ENCODE results near the gene ENOPH1.
"Not testable (repeated sequence)": the region's sequence is repeated elsewhere in the genome, so short reads cannot be mapped to it uniquely, and the experiment has no call there.

The ENOPH1 gene
- 40.9 reads per million, percentile 64 among the genes with 10 or more reads in this experiment for total RNA-seq

DNA sequence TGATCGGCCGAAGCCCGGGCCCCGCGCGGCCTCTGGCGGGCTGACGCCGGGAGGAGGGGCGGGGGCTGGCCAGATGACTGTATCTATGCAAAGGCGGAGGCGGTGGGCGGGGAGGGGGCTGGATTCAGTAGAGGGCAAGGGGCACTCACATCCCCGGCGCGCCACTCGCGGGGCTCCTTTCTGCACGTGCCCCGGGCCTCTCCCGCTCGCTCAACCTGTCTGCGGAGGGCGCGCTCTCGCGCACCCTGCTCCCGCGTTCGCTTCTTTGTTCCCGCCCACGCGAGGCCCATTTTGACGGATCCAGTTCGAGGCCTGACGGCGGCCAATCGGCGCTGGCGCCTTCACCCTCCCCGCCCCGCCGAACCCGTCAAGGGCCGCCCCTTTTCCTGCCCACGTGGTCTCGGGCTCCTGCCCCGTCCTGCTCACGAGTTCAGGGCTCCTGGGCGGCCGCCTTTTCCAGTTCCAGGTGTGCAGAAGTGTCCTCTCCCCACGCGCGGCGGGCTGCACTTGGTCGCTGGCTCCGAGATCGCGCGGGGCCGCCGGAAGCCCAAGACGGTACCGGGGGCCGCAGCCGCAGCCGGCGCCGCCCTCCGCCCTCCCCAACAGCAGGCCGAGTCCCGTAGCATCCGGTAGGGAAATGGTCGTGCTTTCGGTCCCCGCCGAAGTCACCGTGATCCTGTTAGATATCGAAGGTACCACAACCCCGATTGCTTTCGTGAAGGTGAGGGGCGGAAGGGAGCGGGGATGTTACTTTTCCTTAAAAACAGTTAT lies at the start of gene ENOPH1, which contains the start of gene HNRNPDL:
ENOPH1 (plus strand) TSS at position 398 of the 771 bp plus-strand sequence; CDS start at position 638, 240 bp downstream.
HNRNPDL (minus strand) TSS at position 270 of the 771 bp plus-strand sequence. CDS start 772 bp downstream, outside the sequence.
- peak; percentile 96 for DNase-seq

DNA sequence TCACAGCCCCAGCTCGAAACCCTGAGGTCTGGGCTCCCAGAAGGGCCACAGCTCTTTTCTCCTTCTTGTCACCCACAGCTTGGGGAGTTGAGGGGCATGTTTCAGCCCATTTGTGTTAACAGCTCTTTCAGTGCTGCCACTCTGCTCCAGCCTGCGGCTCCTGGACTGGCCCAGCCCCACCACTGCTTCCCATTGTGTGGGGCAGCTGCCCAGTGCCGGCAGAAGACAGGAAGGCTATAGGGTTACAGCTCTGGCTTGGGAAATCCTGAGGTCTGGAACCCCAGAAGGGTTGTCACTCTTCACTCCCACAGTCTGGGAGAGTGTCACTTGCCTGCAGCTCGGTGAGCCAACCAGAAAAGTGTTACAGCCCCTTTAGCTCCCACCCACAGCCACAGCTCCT lies 49.6 kb upstream of the ENOPH1 start:
- no peak for DNase-seq

- no peak for DNase-seq
Observed at GRCh38 chr4:82381235-82381634, 49.2 kb upstream of the ENOPH1 start.

DNA sequence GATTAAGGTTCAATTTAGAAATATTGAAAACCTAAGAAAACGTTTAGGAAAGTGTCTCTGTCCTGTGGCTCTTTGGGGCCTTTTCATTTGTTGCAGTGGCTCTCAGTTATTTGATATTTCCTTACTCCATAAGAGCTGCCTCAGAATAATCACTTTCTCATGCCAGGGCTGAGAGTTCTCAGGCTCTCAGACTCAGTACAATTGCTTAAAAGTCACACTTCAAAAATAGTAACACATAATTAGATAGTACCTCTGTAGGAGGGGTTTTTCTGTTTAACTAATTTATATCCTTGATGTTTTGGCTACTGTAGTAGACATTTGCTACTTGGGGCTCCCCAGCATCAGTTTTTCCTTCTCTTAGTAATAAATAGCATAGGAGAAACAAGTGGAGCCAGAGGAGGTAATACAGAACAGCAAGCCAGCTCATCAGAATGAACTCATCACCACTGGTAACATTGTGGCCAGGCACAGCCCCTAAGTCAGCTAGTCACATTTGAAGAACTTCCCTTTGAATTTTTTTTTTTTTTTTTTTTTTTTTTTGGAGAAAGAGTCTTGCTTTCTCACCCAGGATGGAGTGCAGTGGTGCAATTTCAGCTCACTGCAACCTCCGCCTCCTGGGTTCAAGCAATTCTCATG lies 48.6 kb upstream of the ENOPH1 start:
- no peak for DNase-seq

DNA sequence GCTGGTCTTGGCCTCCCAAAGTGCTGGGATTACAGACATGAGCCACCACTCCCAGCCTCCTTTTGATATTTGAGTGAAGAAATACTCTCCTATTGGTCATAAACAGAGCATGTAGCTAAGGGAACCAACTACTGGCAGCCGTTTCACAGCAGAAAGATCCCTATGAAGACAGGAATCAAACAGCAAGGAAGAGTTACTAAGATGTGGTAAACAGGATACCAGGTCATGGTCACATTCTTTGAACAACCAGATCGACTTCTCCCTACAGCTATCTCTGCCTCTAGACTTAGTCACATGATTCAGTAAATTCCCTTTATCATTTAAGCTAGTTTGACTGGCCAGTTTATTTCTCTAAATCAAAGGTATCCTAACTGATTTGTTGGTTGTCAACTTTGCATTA lies 47.6 kb upstream of the ENOPH1 start:
- no peak for DNase-seq

GRCh38 chr4:82386312-82386711 lies 44.1 kb upstream of the ENOPH1 start:
- not testable (repeated sequence) for DNase-seq

GRCh38 chr4:82388405-82388804 lies 42.0 kb upstream of the ENOPH1 start:
- no peak for DNase-seq

- DNase-seq: not testable (repeated sequence)
Observed at GRCh38 chr4:82390061-82390460, 40.3 kb upstream of the ENOPH1 start.

- no peak for DNase-seq
Observed at GRCh38 chr4:82394896-82395295, 35.5 kb upstream of the ENOPH1 start.

DNA sequence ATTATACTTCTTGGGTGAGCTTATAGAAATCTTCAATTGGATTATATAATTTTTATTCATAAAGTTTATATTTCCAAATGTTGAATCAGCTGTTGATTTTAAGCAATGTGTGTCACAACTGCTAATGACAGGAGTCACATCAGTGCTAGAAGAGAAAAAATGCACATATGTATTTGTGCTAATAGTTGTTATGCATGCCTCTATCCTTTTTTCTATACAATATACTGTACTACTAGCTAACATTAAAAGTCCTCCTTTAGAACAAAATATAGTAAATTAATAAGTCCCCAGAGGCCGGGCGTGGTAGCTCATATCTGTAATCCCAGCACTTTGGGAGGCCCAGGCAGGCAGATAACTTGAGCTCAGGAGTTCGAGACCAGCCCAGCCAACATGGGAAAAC lies 32.9 kb upstream of the ENOPH1 start:
- DNase-seq: no peak

DNA sequence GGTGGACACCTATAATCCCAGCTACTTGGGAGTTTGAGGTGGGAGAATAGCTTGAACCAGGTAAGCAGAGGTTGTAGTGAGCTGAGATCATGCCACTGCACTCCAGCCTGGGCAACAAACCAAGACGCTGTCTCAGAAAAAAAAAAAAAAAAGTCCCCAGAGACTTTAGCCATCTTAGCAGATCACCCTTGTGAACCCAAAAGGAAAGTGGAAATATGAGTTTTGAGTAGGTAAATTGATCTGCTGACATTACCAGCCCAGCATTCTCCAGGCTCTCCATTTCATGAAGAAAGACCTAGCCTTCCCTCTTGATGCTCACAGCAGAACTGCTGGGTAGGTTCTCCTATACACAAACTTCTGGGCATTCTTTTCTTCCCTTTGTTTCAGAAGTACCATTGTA lies 32.1 kb upstream of the ENOPH1 start:
- no peak for DNase-seq

DNA sequence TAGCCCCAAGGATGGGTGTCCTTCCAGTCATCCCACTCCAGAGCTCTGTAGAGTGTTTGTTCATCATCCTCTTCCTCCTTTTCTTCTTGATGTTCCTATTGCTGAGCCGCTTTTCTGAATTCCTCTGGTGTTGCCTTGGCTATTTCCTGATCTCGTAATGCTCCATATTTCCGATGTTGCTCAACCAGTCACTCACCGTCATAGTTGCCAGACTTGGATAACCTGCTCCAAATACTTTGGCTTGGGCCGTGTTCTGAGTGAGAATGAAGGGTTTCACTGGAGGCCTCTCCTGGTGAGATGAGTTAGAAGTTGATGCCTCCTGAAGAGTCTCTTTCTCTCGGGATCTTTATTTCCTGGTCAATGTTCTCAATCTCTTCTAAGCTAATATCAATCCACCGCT lies 28.8 kb upstream of the ENOPH1 start:
- DNase-seq: no peak

DNA sequence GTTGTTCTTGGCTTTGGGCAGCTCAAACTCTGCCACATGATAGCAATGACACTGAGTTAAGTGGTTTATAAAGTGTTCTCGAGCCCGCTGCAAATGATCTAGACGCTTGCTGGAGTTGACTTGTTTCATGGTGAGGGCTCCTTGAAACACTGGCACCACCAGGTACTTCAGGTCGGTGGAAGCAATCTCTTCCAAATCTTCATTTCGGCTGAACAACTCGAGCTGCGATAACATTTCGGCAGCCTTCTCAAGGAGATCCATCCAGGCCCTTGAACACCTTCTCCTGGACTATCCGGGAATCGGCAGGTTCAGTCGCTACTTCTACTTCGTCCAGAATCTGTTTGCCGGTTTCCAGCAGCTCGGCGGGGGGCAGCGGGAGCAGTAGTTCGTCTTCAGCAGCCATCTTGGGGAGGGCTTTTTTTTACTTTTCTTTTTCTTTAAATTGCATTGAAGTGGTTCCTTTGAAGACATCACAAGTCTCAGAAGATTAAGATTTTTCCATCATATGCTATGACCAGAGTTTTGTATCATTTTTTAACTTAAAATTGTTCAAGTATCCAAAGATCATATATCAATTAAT lies 28.1 kb upstream of the ENOPH1 start:
- no peak for DNase-seq

DNA sequence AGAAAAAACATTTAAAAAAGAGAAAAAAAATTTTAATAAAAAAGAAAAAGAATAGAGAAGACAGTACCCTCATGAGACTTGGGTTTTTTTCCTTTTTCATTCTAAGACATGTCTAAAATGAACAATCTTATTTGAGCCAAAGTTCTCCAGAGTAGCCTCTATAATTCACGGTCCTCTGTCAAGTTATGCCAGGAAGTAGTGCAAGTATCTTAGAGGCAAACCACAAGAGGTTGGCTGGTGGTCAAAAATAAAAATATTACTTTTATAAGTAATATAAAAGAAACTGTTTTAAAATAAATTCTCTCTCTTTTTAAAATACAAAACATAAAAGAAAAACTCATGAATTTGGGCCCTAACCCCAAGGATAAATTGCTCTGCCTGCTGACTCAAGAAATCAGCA lies 26.7 kb upstream of the ENOPH1 start:
- no peak for DNase-seq

- DNase-seq: not testable (repeated sequence)
Observed at GRCh38 chr4:82415061-82415460, 15.3 kb upstream of the ENOPH1 start.

DNA sequence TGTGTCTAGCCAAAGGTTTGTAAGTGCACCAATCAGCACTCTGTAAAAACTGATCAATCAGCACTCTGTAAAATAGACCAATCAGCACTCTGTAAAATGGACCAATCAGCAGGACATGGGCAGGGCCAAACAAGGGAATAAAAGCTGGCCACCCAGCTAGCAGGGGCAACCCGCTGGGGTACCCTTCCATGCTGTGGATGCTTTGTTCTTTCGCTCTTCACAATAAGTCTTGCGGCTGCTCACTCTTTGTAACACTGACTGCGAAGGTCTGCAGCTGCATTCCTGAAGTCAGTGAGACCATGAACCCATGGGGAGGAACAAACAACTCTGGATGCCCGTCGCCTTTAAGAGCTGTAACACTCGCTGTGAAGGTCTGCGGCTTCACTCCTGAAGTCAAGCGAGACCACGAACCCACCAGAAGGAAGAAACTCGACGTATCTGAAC lies 14.4 kb upstream of the ENOPH1 start:
- DNase-seq: no peak

DNA sequence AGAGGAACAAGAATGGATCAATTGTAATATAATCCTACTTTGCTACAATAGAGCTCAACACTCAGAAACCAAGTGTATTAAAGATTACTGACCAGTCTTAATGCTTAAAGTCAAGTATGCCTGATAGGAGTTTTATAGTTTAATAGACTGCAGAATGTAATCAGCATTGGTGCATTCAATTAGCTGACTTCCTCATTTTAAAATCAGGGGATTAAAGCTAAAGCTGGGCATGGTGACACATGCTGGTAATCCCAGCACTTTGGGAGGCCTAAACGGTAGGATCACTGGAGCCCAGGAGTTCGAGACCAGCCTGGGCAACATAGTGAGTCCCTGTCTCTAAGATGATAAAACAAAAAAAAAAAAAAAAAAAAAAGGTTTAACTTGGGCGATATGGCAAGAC lies 10.9 kb upstream of the ENOPH1 start:
- no peak for DNase-seq

DNA sequence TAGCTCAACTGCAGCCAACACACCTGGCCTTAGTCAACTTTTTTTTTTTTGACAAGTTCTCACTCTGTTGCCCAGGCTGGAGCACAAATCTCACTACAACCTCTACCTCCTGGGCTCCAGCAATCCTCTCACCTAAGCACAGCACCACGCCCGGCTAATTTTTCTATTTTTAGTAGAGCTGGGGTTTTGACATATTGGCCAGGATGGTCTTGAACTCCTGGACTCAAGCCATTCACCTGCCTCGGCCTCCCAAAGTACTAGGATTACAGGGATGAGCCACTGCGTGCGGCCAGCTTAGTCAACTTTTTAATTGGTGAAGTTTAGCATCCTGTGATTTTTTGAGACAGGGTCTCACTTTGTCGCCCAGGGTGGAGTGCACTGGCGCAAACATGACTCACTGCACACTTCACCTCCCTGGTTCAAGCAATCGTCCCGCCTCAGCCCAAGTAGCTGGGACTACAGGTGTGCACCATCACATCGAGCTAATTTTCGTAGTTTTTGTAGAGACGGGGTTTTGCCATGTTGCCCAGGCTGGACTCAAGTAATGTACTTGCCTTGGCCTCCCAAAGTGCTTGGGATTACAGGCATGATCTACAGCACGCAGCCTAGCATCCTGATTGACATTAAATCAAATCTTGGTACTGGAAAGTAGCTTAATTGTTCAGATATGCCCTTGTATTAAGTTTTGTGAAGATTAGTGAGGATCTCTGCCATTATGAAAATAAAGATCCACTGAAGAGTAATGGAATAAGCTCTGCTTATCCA lies 8.4 kb upstream of the ENOPH1 start:
- no peak for DNase-seq

- DNase-seq: no peak
Observed at GRCh38 chr4:82422616-82423015, 7.8 kb upstream of the ENOPH1 start.

DNA sequence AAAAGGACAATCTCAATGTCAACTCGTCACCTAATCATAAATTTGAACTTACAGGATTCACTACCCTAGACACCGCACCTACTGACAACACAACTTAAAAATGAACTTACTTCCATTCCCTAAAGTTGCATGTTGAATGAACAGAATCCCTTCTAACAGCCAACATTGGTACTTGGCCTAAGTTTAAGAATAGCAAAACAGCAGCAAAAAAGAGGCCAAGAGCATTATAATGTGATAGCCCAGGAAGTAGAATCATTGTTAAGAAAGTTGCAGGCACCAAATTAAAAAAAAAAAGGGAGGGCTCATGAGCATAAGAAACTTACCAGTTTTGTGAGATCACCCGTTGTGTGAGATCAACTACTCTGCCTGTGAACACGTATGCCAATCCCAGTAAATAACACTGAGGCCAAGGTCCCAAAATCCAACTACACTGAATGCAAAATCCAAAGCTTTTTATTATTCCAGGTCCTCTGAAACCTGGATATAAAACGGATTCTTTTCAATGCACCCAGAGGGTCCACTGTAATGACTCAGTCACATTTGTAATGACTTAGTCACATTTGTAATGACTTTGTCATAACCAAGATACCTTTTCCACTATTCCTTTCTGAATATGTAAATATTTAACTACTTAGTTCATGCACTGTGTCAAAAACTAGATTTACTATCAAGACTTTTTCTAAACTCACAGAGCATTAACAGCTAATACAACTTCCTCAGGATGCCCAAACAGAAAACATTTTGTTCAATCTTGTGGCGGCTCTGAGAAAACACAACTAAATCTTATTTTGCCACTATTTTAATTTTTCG lies 6.9 kb upstream of the ENOPH1 start:
- no peak for DNase-seq

- DNase-seq: no peak
Observed at GRCh38 chr4:82425478-82425877, 4.9 kb upstream of the ENOPH1 start.

DNA sequence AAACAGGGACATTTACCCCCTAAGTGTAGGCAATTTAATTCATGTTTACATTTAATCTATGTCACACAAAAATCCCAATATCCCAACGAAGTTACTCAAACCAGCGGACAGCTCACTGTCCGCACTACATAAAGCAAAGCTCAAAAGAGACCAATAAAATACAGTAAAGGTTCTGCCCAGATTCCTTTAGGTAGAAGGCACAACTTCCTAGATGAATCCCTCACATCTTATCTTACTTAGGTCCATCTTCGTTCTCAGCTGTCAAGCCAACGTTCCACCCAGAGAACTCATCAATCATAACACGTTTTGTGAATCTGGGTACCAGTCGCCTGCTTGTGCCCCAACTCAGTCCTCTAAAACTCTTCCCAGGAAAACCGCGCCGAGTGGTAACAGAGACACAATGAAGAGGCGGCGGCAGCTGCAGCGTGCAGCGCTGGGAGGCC lies 1.8 kb upstream of the ENOPH1 start:
- no peak for DNase-seq
